Panc1 (cell line): ENCODE results near the gene ALOXE3.

Experiments
- POLR2AphosphoS5 ChIP-seq: IDR thresholded peaks from 2 replicates; pipeline ENCODE4 v1.6.1; 2012; ENCODE audit warnings: mild to moderate bottlenecking, low read depth, low read length, moderate library complexity
- SIN3A ChIP-seq: IDR thresholded peaks from 2 replicates; pipeline ENCODE4 v1.6.1; 2012; ENCODE audit warnings: low read depth, mild to moderate bottlenecking, low read length, moderate library complexity, borderline replicate concordance; ENCODE audit not compliant: insufficient read depth
- TCF7L2 ChIP-seq: IDR thresholded peaks from 2 replicates; pipeline ENCODE4 v1.6.1; 2011; ENCODE audit warnings: mild to moderate bottlenecking, low read depth, low read length, inconsistent platforms
- TF ChIP-seq, protein P1 (sequence below): fragments of 450-650 bp; IDR thresholded peaks from 2 replicates; pipeline ENCODE4 v1.5.1; 2017; ENCODE audit warnings: mild to moderate bottlenecking
- TF ChIP-seq, protein P2 (sequence below), 2 experiments: IDR thresholded peaks; 2 replicates each; pipeline ENCODE4 v1.6.1; 2011 to 2012; ENCODE audit warnings: low read depth in 2 of 2, control low read depth in 1 of 2, low read length in 1 of 2, mild to moderate bottlenecking in 1 of 2, moderate library complexity in 1 of 2; ENCODE audit not compliant: insufficient read depth in 1 of 2

DNA sequence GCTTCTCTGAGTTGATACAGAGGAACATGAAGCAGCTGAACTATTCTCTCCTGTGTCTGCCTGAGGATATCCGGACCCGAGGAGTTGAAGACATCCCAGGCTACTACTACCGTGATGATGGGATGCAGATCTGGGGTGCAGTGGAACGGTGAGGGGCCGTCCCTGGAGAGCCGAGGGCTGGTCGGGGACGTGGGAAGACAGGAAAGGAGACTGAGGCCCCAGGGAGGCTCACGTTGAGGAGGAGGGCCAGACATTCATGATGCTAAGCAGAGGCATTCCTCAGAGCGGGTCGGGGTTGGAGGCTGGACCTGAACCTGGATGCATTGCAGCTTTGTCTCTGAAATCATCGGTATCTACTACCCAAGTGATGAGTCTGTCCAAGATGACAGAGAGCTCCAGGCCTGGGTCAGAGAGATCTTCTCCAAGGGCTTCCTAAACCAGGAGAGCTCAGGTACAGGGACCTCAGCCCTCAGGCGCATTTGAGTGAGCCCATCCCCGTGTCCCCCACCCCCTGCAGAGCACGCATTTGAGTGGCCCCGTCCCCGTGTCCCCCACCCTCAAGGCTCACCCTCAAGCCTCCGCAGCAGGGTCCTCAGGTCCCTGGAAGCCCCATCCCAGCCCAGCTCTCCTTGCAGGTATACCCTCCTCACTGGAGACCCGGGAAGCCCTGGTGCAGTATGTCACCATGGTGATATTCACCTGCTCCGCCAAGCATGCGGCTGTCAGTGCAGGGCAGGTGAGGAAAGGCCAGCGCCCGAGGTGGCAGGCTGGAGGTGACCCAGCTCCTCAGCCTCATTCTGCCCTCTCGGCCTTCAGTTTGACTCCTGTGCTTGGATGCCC, 71.2 kb downstream of the ALOXE3 start:
- TF ChIP-seq POLR2AphosphoS5 (no peak), SIN3A (no peak), TCF7L2 (no peak)
- TF ChIP-seq, protein P1, sequence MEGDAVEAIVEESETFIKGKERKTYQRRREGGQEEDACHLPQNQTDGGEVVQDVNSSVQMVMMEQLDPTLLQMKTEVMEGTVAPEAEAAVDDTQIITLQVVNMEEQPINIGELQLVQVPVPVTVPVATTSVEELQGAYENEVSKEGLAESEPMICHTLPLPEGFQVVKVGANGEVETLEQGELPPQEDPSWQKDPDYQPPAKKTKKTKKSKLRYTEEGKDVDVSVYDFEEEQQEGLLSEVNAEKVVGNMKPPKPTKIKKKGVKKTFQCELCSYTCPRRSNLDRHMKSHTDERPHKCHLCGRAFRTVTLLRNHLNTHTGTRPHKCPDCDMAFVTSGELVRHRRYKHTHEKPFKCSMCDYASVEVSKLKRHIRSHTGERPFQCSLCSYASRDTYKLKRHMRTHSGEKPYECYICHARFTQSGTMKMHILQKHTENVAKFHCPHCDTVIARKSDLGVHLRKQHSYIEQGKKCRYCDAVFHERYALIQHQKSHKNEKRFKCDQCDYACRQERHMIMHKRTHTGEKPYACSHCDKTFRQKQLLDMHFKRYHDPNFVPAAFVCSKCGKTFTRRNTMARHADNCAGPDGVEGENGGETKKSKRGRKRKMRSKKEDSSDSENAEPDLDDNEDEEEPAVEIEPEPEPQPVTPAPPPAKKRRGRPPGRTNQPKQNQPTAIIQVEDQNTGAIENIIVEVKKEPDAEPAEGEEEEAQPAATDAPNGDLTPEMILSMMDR, result no peak
- TF ChIP-seq, protein P2, sequence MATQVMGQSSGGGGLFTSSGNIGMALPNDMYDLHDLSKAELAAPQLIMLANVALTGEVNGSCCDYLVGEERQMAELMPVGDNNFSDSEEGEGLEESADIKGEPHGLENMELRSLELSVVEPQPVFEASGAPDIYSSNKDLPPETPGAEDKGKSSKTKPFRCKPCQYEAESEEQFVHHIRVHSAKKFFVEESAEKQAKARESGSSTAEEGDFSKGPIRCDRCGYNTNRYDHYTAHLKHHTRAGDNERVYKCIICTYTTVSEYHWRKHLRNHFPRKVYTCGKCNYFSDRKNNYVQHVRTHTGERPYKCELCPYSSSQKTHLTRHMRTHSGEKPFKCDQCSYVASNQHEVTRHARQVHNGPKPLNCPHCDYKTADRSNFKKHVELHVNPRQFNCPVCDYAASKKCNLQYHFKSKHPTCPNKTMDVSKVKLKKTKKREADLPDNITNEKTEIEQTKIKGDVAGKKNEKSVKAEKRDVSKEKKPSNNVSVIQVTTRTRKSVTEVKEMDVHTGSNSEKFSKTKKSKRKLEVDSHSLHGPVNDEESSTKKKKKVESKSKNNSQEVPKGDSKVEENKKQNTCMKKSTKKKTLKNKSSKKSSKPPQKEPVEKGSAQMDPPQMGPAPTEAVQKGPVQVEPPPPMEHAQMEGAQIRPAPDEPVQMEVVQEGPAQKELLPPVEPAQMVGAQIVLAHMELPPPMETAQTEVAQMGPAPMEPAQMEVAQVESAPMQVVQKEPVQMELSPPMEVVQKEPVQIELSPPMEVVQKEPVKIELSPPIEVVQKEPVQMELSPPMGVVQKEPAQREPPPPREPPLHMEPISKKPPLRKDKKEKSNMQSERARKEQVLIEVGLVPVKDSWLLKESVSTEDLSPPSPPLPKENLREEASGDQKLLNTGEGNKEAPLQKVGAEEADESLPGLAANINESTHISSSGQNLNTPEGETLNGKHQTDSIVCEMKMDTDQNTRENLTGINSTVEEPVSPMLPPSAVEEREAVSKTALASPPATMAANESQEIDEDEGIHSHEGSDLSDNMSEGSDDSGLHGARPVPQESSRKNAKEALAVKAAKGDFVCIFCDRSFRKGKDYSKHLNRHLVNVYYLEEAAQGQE (IDR thresholded peaks at IDR 0.05; ENCODE audit: insufficient read depth in 1 of 2, low read depth in 2 of 2, low read length in 1 of 2), result no peak
